ENCODE measurements around the gene NIBAN1.
"Not testable (repeated sequence)": the region's sequence is repeated elsewhere in the genome, so short reads cannot be mapped to it uniquely, and the experiment has no call there.

The NIBAN1 gene

GRCh38 chr1:184958554-184959353 lies 15.6 kb downstream of the NIBAN1 start:
- Mint-ChIP-seq H3K4me3 (no peak overlapping the region), H3K27ac (no peak overlapping the region), H3K36me3 (no peaks in the 10 kb centered on the region), H3K27me3 (peaks cover 2% of the 10 kb centered on the region), H3K9me3 (no peaks in the 10 kb centered on the region), H3K4me1 (no peaks in the 10 kb centered on the region)

GRCh38 chr1:184957901-184958300 lies 16.4 kb downstream of the NIBAN1 start:
- not testable (repeated sequence) for H3K27ac Mint-ChIP-seq, H3K4me3 Mint-ChIP-seq, H3K36me3 Mint-ChIP-seq, H3K27me3 Mint-ChIP-seq, H3K9me3 Mint-ChIP-seq, H3K4me1 Mint-ChIP-seq

GRCh38 chr1:184956999-184957700 lies 17.2 kb downstream of the NIBAN1 start:
- Mint-ChIP-seq H3K36me3 (no peaks in the 10 kb centered on the region), H3K4me3 (no peak overlapping the region)

GRCh38 chr1:184954232-184954995 lies 19.9 kb downstream of the NIBAN1 start:
- Mint-ChIP-seq H3K9me3 (no peaks in the 10 kb centered on the region), H3K27ac (no peak overlapping the region), H3K36me3 (no peaks in the 10 kb centered on the region), H3K4me1 (no peaks in the 10 kb centered on the region), H3K4me3 (no peak overlapping the region), H3K27me3 (no peaks in the 10 kb centered on the region)

More at GRCh38 chr1:184956999-184957700, 17.2 kb downstream of the NIBAN1 start:
- H3K4me1 Mint-ChIP-seq = no peaks in the 10 kb centered on the region
- no peaks in the 10 kb centered on the region for H3K9me3 Mint-ChIP-seq
- H3K27me3 Mint-ChIP-seq = no peaks in the 10 kb centered on the region
- no peak overlapping the region for H3K27ac Mint-ChIP-seq

GRCh38 chr1:184953600-184954219 lies 20.6 kb downstream of the NIBAN1 start:
- no peak overlapping the region for H3K4me3 Mint-ChIP-seq
- no peaks in the 10 kb centered on the region for H3K27me3 Mint-ChIP-seq
- no peak overlapping the region for H3K27ac Mint-ChIP-seq
- H3K9me3 Mint-ChIP-seq = no peaks in the 10 kb centered on the region
- no peaks in the 10 kb centered on the region for H3K36me3 Mint-ChIP-seq
- no peaks in the 10 kb centered on the region for H3K4me1 Mint-ChIP-seq

- Mint-ChIP-seq H3K27ac (no peak overlapping the region), H3K9me3 (no peaks in the 10 kb centered on the region), H3K36me3 (no peaks in the 10 kb centered on the region), H3K4me3 (no peak overlapping the region), H3K4me1 (no peaks in the 10 kb centered on the region), H3K27me3 (no peaks in the 10 kb centered on the region)
These were observed 21.9 kb downstream of the NIBAN1 start for GRCh38 chr1:184952428-184952827.

- Mint-ChIP-seq H3K9me3 (no peaks in the 10 kb centered on the region), H3K4me1 (no peaks in the 10 kb centered on the region), H3K4me3 (no peak overlapping the region), H3K27me3 (no peaks in the 10 kb centered on the region), H3K36me3 (no peaks in the 10 kb centered on the region), H3K27ac (no peak overlapping the region)
These were observed 22.5 kb downstream of the NIBAN1 start for GRCh38 chr1:184951788-184952187.

- Mint-ChIP-seq H3K27ac (no peak overlapping the region), H3K27me3 (no peaks in the 10 kb centered on the region), H3K4me1 (no peaks in the 10 kb centered on the region), H3K4me3 (no peak overlapping the region), H3K36me3 (no peaks in the 10 kb centered on the region), H3K9me3 (no peaks in the 10 kb centered on the region)
These were observed 23.4 kb downstream of the NIBAN1 start for GRCh38 chr1:184950906-184951305.

GRCh38 chr1:184950227-184950626 lies 24.1 kb downstream of the NIBAN1 start:
- H3K4me3 Mint-ChIP-seq = no peak overlapping the region
- H3K27ac Mint-ChIP-seq = no peak overlapping the region
- H3K9me3 Mint-ChIP-seq = no peaks in the 10 kb centered on the region
- no peaks in the 10 kb centered on the region for H3K4me1 Mint-ChIP-seq
- H3K36me3 Mint-ChIP-seq = no peaks in the 10 kb centered on the region
- no peaks in the 10 kb centered on the region for H3K27me3 Mint-ChIP-seq

GRCh38 chr1:184947497-184948256 lies 26.6 kb downstream of the NIBAN1 start:
- H3K27me3 Mint-ChIP-seq = no peaks in the 10 kb centered on the region
- H3K27ac Mint-ChIP-seq = no peak overlapping the region
- no peak overlapping the region for H3K4me3 Mint-ChIP-seq
- H3K9me3 Mint-ChIP-seq = no peaks in the 10 kb centered on the region
- no peaks in the 10 kb centered on the region for H3K36me3 Mint-ChIP-seq
- H3K4me1 Mint-ChIP-seq = no peaks in the 10 kb centered on the region

- no peaks in the 10 kb centered on the region for H3K9me3 Mint-ChIP-seq
- no peak overlapping the region for H3K4me3 Mint-ChIP-seq
- no peaks in the 10 kb centered on the region for H3K27me3 Mint-ChIP-seq
- no peaks in the 10 kb centered on the region for H3K36me3 Mint-ChIP-seq
- no peaks in the 10 kb centered on the region for H3K4me1 Mint-ChIP-seq
- no peak overlapping the region for H3K27ac Mint-ChIP-seq
These were observed 28.5 kb downstream of the NIBAN1 start for GRCh38 chr1:184945678-184946412.

GRCh38 chr1:184945029-184945428 lies 29.3 kb downstream of the NIBAN1 start:
- Mint-ChIP-seq H3K36me3 (no peaks in the 10 kb centered on the region), H3K27ac (no peak overlapping the region), H3K4me1 (no peaks in the 10 kb centered on the region), H3K4me3 (no peak overlapping the region), H3K27me3 (no peaks in the 10 kb centered on the region), H3K9me3 (no peaks in the 10 kb centered on the region)

GRCh38 chr1:184943998-184944397 lies 30.3 kb downstream of the NIBAN1 start:
- Mint-ChIP-seq H3K36me3 (no peaks in the 10 kb centered on the region), H3K4me3 (no peak overlapping the region), H3K4me1 (no peaks in the 10 kb centered on the region), H3K9me3 (no peaks in the 10 kb centered on the region), H3K27ac (no peak overlapping the region), H3K27me3 (no peaks in the 10 kb centered on the region)

- Mint-ChIP-seq H3K9me3 (no peaks in the 10 kb centered on the region), H3K27ac (no peak overlapping the region), H3K36me3 (no peaks in the 10 kb centered on the region), H3K4me3 (no peak overlapping the region), H3K4me1 (no peaks in the 10 kb centered on the region), H3K27me3 (no peaks in the 10 kb centered on the region)
These were observed 32.6 kb downstream of the NIBAN1 start for GRCh38 chr1:184941735-184942134.
